Activated naive CD4-positive, alpha-beta T cell treated with anti-CD3 and anti-CD28 coated beads, Interleukin-2, amount 50 U/mL, for 24 hours (primary cell): ENCODE measurements around the gene MTR.
"Not testable (repeated sequence)": the region's sequence is repeated elsewhere in the genome, so short reads cannot be mapped to it uniquely, and the experiment has no call there.

Source experiments
- H3K27ac Mint-ChIP-seq: one replicate; pipeline ENCODE4 v1.8.0; 2021; ENCODE audit warnings: mild to moderate bottlenecking, mixed read lengths
- H3K27me3 Mint-ChIP-seq: one replicate; pipeline ENCODE4 v1.8.0; 2021; ENCODE audit warnings: mixed read lengths
- H3K36me3 Mint-ChIP-seq: one replicate; pipeline ENCODE4 v1.8.0; 2021; ENCODE audit warnings: mixed read lengths
- H3K4me1 Mint-ChIP-seq: one replicate; pipeline ENCODE4 v1.8.0; 2021; ENCODE audit warnings: mixed read lengths
- H3K4me3 Mint-ChIP-seq: one replicate; pipeline ENCODE4 v1.8.0; 2021; ENCODE audit warnings: mild to moderate bottlenecking, mixed read lengths
- H3K9me3 Mint-ChIP-seq: one replicate; pipeline ENCODE4 v1.8.0; 2021; ENCODE audit warnings: mixed read lengths

The MTR gene

DNA sequence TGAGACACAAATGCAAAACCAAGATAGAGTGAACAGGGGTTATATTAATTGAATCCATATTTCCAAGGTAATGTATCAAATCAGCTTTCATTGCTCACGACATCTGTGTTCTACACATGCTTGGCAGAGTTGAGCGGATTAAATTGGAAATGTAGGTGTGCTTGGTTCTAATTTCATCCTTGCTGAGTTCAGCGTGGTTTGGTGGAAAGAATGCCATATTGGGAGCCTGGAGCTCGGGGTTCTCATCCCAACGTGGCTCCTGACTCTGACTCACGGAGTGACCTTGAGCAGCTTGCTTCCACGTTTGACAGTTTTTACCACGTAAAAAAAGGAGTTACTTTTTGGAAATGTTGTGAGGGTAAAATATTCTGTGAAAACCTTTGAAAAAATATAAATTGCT is 92.0 kb downstream of the MTR start:
- H3K36me3 Mint-ChIP-seq: peaks cover 25% of the 10 kb centered on the region
- no peaks in the 10 kb centered on the region for H3K4me1 Mint-ChIP-seq
- no peaks in the 10 kb centered on the region for H3K9me3 Mint-ChIP-seq
- H3K27me3 Mint-ChIP-seq: no peaks in the 10 kb centered on the region
- H3K27ac Mint-ChIP-seq: no peak overlapping the region
- H3K4me3 Mint-ChIP-seq: no peak overlapping the region

DNA sequence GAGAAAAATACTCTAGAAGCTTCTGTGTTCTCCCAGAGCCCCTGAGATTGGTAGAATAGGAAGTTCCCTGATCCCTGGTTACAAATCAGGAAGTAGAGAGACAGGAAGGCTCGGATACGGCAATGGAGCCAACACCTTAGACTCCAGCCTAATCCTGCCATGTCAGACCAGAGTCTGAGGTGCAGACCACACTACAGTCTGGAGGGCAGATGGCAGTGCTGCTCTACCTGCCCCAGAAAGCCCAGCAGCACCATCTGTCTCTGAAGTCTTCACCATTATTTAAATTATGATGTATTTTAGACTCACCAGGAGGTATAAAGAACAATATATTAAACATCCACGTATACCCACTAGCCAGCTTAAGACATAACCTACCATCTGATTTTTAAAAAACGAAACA is 93.0 kb downstream of the MTR start:
- no peaks in the 10 kb centered on the region for H3K27me3 Mint-ChIP-seq
- H3K27ac Mint-ChIP-seq: no peak overlapping the region
- H3K4me1 Mint-ChIP-seq: no peaks in the 10 kb centered on the region
- H3K4me3 Mint-ChIP-seq: no peak overlapping the region
- no peaks in the 10 kb centered on the region for H3K9me3 Mint-ChIP-seq
- peaks cover 25% of the 10 kb centered on the region for H3K36me3 Mint-ChIP-seq

DNA sequence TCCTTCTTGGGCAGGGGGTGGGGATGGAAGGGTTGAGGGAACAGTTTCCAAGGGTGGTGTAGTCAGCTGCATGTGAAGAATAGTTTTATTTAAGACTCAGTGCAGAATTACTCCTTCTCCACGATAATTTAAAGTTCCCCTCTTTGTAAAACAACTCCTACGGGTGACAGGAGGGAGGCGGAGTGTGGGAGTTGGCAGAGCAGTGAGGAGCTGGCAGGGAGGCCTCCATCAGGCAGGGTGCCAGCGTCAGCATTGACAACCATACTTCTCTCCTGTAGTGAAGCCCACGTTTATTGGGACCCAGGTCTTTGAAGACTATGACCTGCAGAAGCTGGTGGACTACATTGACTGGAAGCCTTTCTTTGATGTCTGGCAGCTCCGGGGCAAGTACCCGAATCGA is 93.8 kb downstream of the MTR start:
- no peaks in the 10 kb centered on the region for H3K27me3 Mint-ChIP-seq
- H3K4me1 Mint-ChIP-seq: no peaks in the 10 kb centered on the region
- no peak overlapping the region for H3K27ac Mint-ChIP-seq
- no peaks in the 10 kb centered on the region for H3K9me3 Mint-ChIP-seq
- H3K36me3 Mint-ChIP-seq: peaks cover 26% of the 10 kb centered on the region
- H3K4me3 Mint-ChIP-seq: no peak overlapping the region

- Mint-ChIP-seq H3K27ac (no peak overlapping the region), H3K36me3 (peaks cover 32% of the 10 kb centered on the region), H3K27me3 (no peaks in the 10 kb centered on the region), H3K9me3 (no peaks in the 10 kb centered on the region), H3K4me1 (no peaks in the 10 kb centered on the region), H3K4me3 (no peak overlapping the region)
Measured at GRCh38 chr1:236890152-236891056, 95.3 kb downstream of the MTR start.

- H3K36me3 Mint-ChIP-seq: peaks cover 37% of the 10 kb centered on the region
- H3K4me3 Mint-ChIP-seq: no peak overlapping the region
- H3K27ac Mint-ChIP-seq: no peak overlapping the region
- H3K4me1 Mint-ChIP-seq: no peaks in the 10 kb centered on the region
- H3K9me3 Mint-ChIP-seq: no peaks in the 10 kb centered on the region
- H3K27me3 Mint-ChIP-seq: no peaks in the 10 kb centered on the region
Measured at GRCh38 chr1:236893626-236894545, 98.8 kb downstream of the MTR start.

GRCh38 chr1:236895665-236896387 is 100.7 kb downstream of the MTR start:
- H3K36me3 Mint-ChIP-seq: peaks cover 38% of the 10 kb centered on the region
- no peak overlapping the region for H3K4me3 Mint-ChIP-seq
- H3K9me3 Mint-ChIP-seq: no peaks in the 10 kb centered on the region
- peak overlapping the region; percentile 2 for H3K27ac Mint-ChIP-seq
- no peaks in the 10 kb centered on the region for H3K27me3 Mint-ChIP-seq
- H3K4me1 Mint-ChIP-seq: no peaks in the 10 kb centered on the region

- H3K9me3 Mint-ChIP-seq: no peaks in the 10 kb centered on the region
- H3K36me3 Mint-ChIP-seq: peaks cover 43% of the 10 kb centered on the region
- no peaks in the 10 kb centered on the region for H3K27me3 Mint-ChIP-seq
- no peak overlapping the region for H3K27ac Mint-ChIP-seq
- no peaks in the 10 kb centered on the region for H3K4me1 Mint-ChIP-seq
- no peak overlapping the region for H3K4me3 Mint-ChIP-seq
Measured at GRCh38 chr1:236896716-236897115, 101.6 kb downstream of the MTR start.

- peak overlapping the region; percentile 15 for H3K27ac Mint-ChIP-seq
- peaks cover 7% of the 10 kb centered on the region for H3K4me1 Mint-ChIP-seq
- H3K27me3 Mint-ChIP-seq: no peaks in the 10 kb centered on the region
- H3K36me3 Mint-ChIP-seq: peaks cover 15% of the 10 kb centered on the region
- no peak overlapping the region for H3K4me3 Mint-ChIP-seq
- peaks cover 10% of the 10 kb centered on the region for H3K9me3 Mint-ChIP-seq
Measured at GRCh38 chr1:236904892-236905741, 110.0 kb downstream of the MTR start.

GRCh38 chr1:236907205-236907604 is 112.1 kb downstream of the MTR start:
- Mint-ChIP-seq H3K9me3 (peaks cover 10% of the 10 kb centered on the region), H3K27me3 (no peaks in the 10 kb centered on the region), H3K36me3 (peaks cover 2% of the 10 kb centered on the region), H3K27ac (no peak overlapping the region), H3K4me1 (peaks cover 7% of the 10 kb centered on the region), H3K4me3 (no peak overlapping the region)

GRCh38 chr1:236908669-236909068 is 113.6 kb downstream of the MTR start:
- H3K9me3 Mint-ChIP-seq: peaks cover 10% of the 10 kb centered on the region
- peaks cover 7% of the 10 kb centered on the region for H3K4me1 Mint-ChIP-seq
- peaks cover 2% of the 10 kb centered on the region for H3K36me3 Mint-ChIP-seq
- H3K27ac Mint-ChIP-seq: no peak overlapping the region
- no peak overlapping the region for H3K4me3 Mint-ChIP-seq
- H3K27me3 Mint-ChIP-seq: no peaks in the 10 kb centered on the region

- H3K4me1 Mint-ChIP-seq, H3K4me3 Mint-ChIP-seq, H3K27ac Mint-ChIP-seq, H3K36me3 Mint-ChIP-seq, H3K27me3 Mint-ChIP-seq: not testable (repeated sequence)
- peaks cover 14% of the 10 kb centered on the region for H3K9me3 Mint-ChIP-seq
Measured at GRCh38 chr1:236911047-236911446, 116.0 kb downstream of the MTR start.

GRCh38 chr1:236913371-236914037 is 118.4 kb downstream of the MTR start:
- H3K9me3 Mint-ChIP-seq: peaks cover 23% of the 10 kb centered on the region
- H3K27me3 Mint-ChIP-seq: no peaks in the 10 kb centered on the region
- no peaks in the 10 kb centered on the region for H3K4me1 Mint-ChIP-seq
- H3K27ac Mint-ChIP-seq: no peak overlapping the region
- H3K4me3 Mint-ChIP-seq: no peak overlapping the region
- H3K36me3 Mint-ChIP-seq: peaks cover 21% of the 10 kb centered on the region

- Mint-ChIP-seq H3K36me3 (peaks cover 25% of the 10 kb centered on the region), H3K27ac (no peak overlapping the region), H3K27me3 (no peaks in the 10 kb centered on the region), H3K9me3 (peaks cover 16% of the 10 kb centered on the region), H3K4me3 (no peak overlapping the region), H3K4me1 (no peaks in the 10 kb centered on the region)
Measured at GRCh38 chr1:236914375-236914774, 119.3 kb downstream of the MTR start.

DNA sequence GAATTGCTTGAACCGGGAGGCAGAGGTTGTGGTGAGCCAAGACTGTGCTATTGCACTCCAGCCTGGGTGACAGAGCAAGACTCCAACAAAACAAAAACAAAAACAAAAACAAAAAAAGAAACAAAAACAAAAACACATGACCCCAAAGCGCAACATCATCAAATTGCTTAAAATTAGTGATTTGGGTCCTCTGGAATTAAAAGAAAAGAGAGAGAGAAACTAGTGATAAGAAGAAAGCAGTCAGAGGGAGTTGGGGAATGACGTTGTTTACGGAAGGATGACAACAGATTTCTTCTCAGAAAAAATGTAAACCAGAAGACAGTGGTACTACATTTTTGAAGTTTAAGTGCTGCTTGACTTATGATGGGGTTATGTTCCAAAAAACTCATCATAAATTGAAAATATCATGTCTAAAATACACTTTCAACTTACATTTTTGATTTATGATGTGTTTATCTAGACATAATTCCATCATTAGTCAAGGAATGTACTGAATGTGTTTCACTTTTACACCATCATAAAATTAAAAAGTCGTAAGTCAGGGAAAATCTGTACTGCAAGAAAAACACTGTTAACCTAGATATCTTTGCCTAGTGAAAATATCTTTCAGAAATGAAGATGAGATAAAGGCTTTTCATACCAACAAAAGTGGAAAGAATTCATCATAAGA is 121.2 kb downstream of the MTR start:
- Mint-ChIP-seq H3K4me1 (no peaks in the 10 kb centered on the region), H3K36me3 (peaks cover 29% of the 10 kb centered on the region), H3K27me3 (no peaks in the 10 kb centered on the region), H3K27ac (no peak overlapping the region), H3K9me3 (peaks cover 15% of the 10 kb centered on the region), H3K4me3 (no peak overlapping the region)
